Parathyroid adenoma (tissue), 2 donors: ENCODE measurements around the gene CACNG6.

Source experiments
- H2AFZ ChIP-seq: fragments of 300-600 bp; sonication (generic); one replicate; pipeline ENCODE4 v1.7.0; 2017; ENCODE audit warnings: antibody characterized with exemption, mild to moderate bottlenecking
- H3K27ac ChIP-seq: fragments of 300-600 bp; sonication (generic); one replicate; pipeline ENCODE4 v1.7.0; 2017
- H3K27me3 ChIP-seq: fragments of 300-600 bp; sonication (generic); one replicate; pipeline ENCODE4 v1.7.0; 2017; ENCODE audit warnings: low read length; ENCODE audit not compliant: control insufficient read depth, insufficient read depth
- H3K36me3 ChIP-seq: fragments of 300-600 bp; sonication (generic); one replicate; pipeline ENCODE4 v1.7.0; 2017; ENCODE audit warnings: low read length; ENCODE audit not compliant: control insufficient read depth, insufficient read depth
- H3K4me1 ChIP-seq: fragments of 300-600 bp; sonication (generic); one replicate; pipeline ENCODE4 v1.7.0; 2017; ENCODE audit warnings: control low read depth
- H3K4me2 ChIP-seq: fragments of 300-600 bp; sonication (generic); one replicate; pipeline ENCODE4 v1.7.0; 2017; ENCODE audit warnings: low read length
- H3K4me3 ChIP-seq: fragments of 300-600 bp; sonication (generic); one replicate; pipeline ENCODE4 v1.7.0; 2017; ENCODE audit warnings: low read depth, low read length
- H3K79me2 ChIP-seq: fragments of 300-600 bp; sonication (generic); one replicate; pipeline ENCODE4 v1.7.0; 2017; ENCODE audit warnings: control low read depth
- H3K9ac ChIP-seq: fragments of 300-600 bp; sonication (generic); one replicate; pipeline ENCODE4 v1.7.0; 2017; ENCODE audit warnings: mild to moderate bottlenecking
- H3K9me3 ChIP-seq: fragments of 300-600 bp; sonication (generic); one replicate; pipeline ENCODE4 v1.7.0; 2017; ENCODE audit warnings: low read length; ENCODE audit not compliant: control insufficient read depth
- TF ChIP-seq, protein P1 (sequence below): fragments of 300-600 bp; sonication (generic); IDR thresholded peaks from one replicate; pipeline ENCODE4 v1.7.0; 2017; ENCODE audit warnings: antibody characterized with exemption, mild to moderate bottlenecking
- donor health status: primary hyperparathyroidism.

CACNG6 gene

DNA sequence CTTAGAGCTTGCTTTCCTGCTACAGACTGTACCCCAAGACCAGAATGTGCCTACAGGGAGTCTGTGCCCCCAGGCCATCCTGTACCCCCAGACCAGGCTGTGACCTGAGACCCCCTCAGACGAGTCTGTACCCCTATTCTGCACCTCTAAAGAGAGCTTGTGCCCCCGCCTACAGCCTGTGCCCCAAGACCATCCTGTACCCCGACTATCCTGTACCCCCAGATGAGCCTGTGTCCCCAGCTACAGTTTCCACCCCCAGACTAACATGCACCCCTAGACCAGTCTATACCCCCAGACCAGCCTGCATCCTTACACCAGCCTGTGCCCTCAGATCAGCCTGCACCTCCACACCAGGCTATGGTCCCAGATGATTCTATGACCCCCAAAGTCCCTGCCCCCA, 2.0 kb downstream of the CACNG6 start:
- Histone ChIP-seq H3K27me3 (peaks cover 13% of the 10 kb centered on the region), H3K9ac (no peak overlapping the region), H3K4me2 (no peak overlapping the region), H3K79me2 (no peaks in the 10 kb centered on the region), H3K27ac (no peak overlapping the region), H2AFZ (no peak overlapping the region), H3K36me3 (no peaks in the 10 kb centered on the region), H3K4me3 (no peak overlapping the region), H3K9me3 (no peaks in the 10 kb centered on the region), H3K4me1 (peaks cover 3% of the 10 kb centered on the region)
- TF ChIP-seq, protein P1, sequence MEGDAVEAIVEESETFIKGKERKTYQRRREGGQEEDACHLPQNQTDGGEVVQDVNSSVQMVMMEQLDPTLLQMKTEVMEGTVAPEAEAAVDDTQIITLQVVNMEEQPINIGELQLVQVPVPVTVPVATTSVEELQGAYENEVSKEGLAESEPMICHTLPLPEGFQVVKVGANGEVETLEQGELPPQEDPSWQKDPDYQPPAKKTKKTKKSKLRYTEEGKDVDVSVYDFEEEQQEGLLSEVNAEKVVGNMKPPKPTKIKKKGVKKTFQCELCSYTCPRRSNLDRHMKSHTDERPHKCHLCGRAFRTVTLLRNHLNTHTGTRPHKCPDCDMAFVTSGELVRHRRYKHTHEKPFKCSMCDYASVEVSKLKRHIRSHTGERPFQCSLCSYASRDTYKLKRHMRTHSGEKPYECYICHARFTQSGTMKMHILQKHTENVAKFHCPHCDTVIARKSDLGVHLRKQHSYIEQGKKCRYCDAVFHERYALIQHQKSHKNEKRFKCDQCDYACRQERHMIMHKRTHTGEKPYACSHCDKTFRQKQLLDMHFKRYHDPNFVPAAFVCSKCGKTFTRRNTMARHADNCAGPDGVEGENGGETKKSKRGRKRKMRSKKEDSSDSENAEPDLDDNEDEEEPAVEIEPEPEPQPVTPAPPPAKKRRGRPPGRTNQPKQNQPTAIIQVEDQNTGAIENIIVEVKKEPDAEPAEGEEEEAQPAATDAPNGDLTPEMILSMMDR, result no peak

- Histone ChIP-seq H3K36me3 (no peaks in the 10 kb centered on the region), H3K27ac (no peak overlapping the region), H3K4me2 (no peak overlapping the region), H3K79me2 (no peaks in the 10 kb centered on the region), H2AFZ (no peak overlapping the region), H3K9me3 (no peaks in the 10 kb centered on the region), H3K27me3 (peaks cover 13% of the 10 kb centered on the region), H3K4me1 (peaks cover 2% of the 10 kb centered on the region), H3K4me3 (no peak overlapping the region), H3K9ac (no peak overlapping the region)
- TF ChIP-seq, protein P1, result no peak
These were observed 3.4 kb downstream of the CACNG6 start for GRCh38 chr19:53994811-53995210.

GRCh38 chr19:53998223-53998622, 6.8 kb downstream of the CACNG6 start:
- Histone ChIP-seq H3K79me2 (no peaks in the 10 kb centered on the region), H3K36me3 (no peaks in the 10 kb centered on the region), H3K27me3 (no peaks in the 10 kb centered on the region), H3K27ac (no peak overlapping the region), H3K9me3 (no peaks in the 10 kb centered on the region), H3K4me2 (no peak overlapping the region), H3K4me3 (no peak overlapping the region), H3K4me1 (no peaks in the 10 kb centered on the region), H2AFZ (no peak overlapping the region), H3K9ac (no peak overlapping the region)
- TF ChIP-seq, protein P1, result no peak

GRCh38 chr19:53999694-54000093, 8.3 kb downstream of the CACNG6 start:
- no peaks in the 10 kb centered on the region for H3K9me3 ChIP-seq
- no peak overlapping the region for H2AFZ ChIP-seq
- TF ChIP-seq, protein P1, result no peak

GRCh38 chr19:54001496-54001895, 10.1 kb downstream of the CACNG6 start:
- no peak overlapping the region for H3K9ac ChIP-seq
- H3K4me2 ChIP-seq, result no peak overlapping the region
- no peaks in the 10 kb centered on the region for H3K79me2 ChIP-seq
- no peaks in the 10 kb centered on the region for H3K9me3 ChIP-seq
- H3K4me3 ChIP-seq, result no peak overlapping the region
- TF ChIP-seq, protein P1, result no peak
- no peaks in the 10 kb centered on the region for H3K27me3 ChIP-seq
- no peak overlapping the region for H3K27ac ChIP-seq
- H3K36me3 ChIP-seq, result no peaks in the 10 kb centered on the region
- no peak overlapping the region for H2AFZ ChIP-seq
- H3K4me1 ChIP-seq, result no peaks in the 10 kb centered on the region

More at GRCh38 chr19:53999694-54000093, 8.3 kb downstream of the CACNG6 start:
- Histone ChIP-seq H3K4me3 (no peak overlapping the region), H3K36me3 (no peaks in the 10 kb centered on the region), H3K9ac (no peak overlapping the region), H3K4me2 (no peak overlapping the region), H3K4me1 (no peaks in the 10 kb centered on the region), H3K27ac (no peak overlapping the region), H3K27me3 (no peaks in the 10 kb centered on the region), H3K79me2 (no peaks in the 10 kb centered on the region)
